Measurements from ENCODE around the gene FOXM1. TPM values are rescaled to one million over a fixed set of nuclear protein-coding genes. Genes with fewer than 3 reads are reported as not detected.

The FOXM1 gene
- total RNA-seq, 4 donors from 2014 or later, result 1.4 to 6.5 (median 2.9) TPM

DNA sequence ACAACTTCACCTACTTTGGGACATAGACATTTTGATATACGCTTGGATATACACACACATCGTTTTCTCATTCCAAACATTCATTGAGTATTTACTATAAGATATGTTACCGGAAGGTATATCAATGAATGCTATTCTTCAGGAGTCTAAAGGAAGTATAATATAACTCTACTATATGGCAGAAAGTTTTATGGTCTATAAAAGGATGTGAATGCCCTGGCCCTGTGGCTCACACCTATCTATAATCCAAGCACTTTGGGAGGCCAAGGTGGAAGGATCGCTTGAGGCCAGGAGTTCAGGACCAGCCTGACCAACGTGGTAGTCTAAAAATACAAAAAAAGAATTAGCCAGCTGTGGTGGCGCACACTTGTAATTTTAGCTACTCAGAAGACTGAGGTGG is 47.7 kb downstream of the FOXM1 start:
- WGBS, 2 donors, result 92 to 93% methylated on average over 6 of the region's 6 CpGs
- no peak for TF ChIP-seq POLR2A (IDR thresholded peaks at IDR 0.05)
- TF ChIP-seq, protein P1, sequence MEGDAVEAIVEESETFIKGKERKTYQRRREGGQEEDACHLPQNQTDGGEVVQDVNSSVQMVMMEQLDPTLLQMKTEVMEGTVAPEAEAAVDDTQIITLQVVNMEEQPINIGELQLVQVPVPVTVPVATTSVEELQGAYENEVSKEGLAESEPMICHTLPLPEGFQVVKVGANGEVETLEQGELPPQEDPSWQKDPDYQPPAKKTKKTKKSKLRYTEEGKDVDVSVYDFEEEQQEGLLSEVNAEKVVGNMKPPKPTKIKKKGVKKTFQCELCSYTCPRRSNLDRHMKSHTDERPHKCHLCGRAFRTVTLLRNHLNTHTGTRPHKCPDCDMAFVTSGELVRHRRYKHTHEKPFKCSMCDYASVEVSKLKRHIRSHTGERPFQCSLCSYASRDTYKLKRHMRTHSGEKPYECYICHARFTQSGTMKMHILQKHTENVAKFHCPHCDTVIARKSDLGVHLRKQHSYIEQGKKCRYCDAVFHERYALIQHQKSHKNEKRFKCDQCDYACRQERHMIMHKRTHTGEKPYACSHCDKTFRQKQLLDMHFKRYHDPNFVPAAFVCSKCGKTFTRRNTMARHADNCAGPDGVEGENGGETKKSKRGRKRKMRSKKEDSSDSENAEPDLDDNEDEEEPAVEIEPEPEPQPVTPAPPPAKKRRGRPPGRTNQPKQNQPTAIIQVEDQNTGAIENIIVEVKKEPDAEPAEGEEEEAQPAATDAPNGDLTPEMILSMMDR (IDR thresholded peaks at IDR 0.05), result no peak
- H3K4me3 ChIP-seq (ENCODE audit: low read depth, poor library complexity, severe bottlenecking), result no peak overlapping the region
- DNase-seq (ENCODE audit: low spot score in 2 of 2), result no peak
- intact Hi-C loops (cut with DNase I; ENCODE audit: low total_unique reads), result no loop called here

DNA sequence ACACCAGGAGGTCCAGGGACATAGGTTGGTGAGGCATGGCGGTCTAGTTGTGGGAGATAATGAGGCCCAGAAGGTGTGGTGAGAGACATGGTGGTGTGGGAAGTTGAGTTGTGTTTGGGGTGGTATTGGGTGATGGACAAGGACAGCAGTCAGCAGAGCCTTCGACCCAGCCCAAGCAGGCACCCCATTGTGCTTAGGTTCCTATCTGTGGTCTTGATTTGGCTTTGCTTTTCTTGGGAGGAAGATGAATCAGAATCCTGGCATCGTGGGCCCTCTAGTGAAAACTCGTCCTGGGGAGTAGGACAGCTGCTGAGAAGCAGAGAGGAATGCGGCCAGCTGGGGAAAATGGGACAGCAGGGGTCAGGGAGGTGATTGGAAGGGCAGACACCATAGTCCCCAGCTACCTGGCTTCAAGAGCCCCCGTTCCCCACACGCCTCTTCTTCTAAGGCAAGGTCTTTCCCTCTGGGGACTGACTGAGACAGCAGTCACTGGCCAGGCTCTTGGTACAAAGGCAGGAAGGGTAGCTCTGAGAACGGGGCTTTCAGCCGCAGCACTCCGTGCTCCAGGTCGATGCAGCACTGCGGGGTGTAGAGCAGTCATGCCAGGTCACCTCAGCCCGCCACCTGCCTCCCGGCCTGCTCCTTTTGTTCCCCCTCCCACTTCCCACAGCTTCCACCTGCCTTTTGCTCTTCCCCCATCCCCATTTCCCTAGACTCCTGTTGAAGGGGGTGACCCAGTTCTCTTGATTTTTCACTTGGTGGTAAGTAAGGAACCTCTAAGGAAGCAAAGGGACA is 50.1 kb downstream of the FOXM1 start:
- intact Hi-C loops (cut with DNase I; ENCODE audit: low total_unique reads), result no loop called here
- TF ChIP-seq POLR2A (IDR thresholded peaks at IDR 0.05), result no peak
- TF ChIP-seq, protein P1 (IDR thresholded peaks at IDR 0.05), result no peak
- no peak overlapping the region for H3K4me3 ChIP-seq (ENCODE audit: low read depth, poor library complexity, severe bottlenecking)
- DNase-seq (ENCODE audit: low spot score in 2 of 2), result no peak
- 89 to 92% methylated on average over 14 of the region's 14 CpGs for WGBS, 2 donors

DNA sequence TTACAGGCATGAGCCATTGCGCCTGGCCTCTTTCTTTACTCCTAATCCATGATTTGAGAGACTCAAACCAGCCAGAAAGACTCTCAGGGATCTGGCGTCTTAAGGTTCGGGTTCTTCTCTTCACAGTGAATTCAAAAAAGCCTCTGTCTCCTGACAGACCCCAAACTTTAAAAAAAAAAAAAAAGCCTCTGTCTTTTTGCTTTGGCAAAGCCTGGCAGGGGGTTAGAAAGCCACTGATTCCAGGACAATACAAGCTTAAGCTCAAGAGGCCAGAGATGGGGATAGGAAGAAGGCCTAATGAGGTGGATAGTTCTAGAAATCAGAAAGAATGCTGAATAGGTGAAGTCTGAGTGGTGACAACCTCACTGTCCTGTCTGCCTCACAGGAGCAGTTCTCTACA is 50.9 kb downstream of the FOXM1 start:
- H3K4me3 ChIP-seq (ENCODE audit: low read depth, poor library complexity, severe bottlenecking), result no peak overlapping the region
- intact Hi-C loops (cut with DNase I; ENCODE audit: low total_unique reads), result no loop called here
- WGBS, 2 donors, result 92 to 93% methylated on average over 3 of the region's 3 CpGs
- TF ChIP-seq POLR2A (IDR thresholded peaks at IDR 0.05), result no peak
- TF ChIP-seq, protein P1 (IDR thresholded peaks at IDR 0.05), result no peak
- DNase-seq (ENCODE audit: low spot score in 2 of 2), result no peak

DNA sequence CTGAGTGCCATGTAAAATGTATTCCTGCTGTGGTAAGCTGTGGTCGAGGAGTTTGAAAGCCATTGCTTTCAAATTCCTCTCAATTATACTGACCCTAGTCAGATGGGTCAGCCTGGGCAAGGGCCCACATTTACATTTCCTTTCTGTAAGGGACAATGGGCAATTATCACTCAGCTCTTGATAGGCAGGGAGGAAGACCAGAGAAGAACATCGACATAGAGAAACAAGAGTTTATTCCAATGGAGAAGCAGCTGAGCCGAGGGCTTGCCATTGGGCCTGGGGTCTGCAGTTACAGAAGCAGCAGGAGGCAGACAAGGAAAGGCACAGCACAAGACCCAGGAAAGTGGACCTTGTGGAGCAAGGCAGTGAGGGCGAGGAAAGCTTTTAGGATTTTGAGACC is 51.8 kb downstream of the FOXM1 start:
- DNase-seq (ENCODE audit: low spot score in 2 of 2), result no peak
- WGBS, 2 donors, result 78 to 82% methylated on average over 4 of the region's 4 CpGs
- intact Hi-C loops (cut with DNase I; ENCODE audit: low total_unique reads), result no loop called here
- TF ChIP-seq, protein P1 (IDR thresholded peaks at IDR 0.05), result no peak
- TF ChIP-seq POLR2A (IDR thresholded peaks at IDR 0.05), result no peak
- H3K4me3 ChIP-seq (ENCODE audit: low read depth, poor library complexity, severe bottlenecking), result no peak overlapping the region

DNA sequence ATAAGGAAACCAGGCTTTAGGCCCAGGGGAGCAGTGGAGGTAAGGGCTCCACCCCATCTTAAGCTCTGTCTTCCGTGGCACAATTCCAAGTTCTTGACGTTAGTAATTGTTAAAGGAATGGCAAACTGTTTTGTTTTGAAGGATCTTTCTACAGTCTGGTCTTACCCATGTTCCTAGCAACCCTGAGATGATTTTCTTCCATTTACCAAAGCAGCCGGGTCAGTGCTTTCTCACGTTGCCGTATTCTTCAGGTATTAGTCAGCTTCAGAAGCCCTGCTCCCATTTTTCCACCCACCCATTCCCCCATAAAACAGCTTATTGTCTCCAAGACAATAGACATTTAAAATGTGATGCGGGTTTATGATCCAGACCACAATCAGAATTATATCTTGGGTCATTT is 52.4 kb downstream of the FOXM1 start:
- intact Hi-C loops (cut with DNase I; ENCODE audit: low total_unique reads), result no loop called here
- DNase-seq (ENCODE audit: low spot score in 2 of 2), result no peak
- WGBS, 2 donors, result 77 to 82% methylated on average over 6 of the region's 6 CpGs
- no peak for TF ChIP-seq POLR2A (IDR thresholded peaks at IDR 0.05)
- TF ChIP-seq, protein P1 (IDR thresholded peaks at IDR 0.05), result no peak
- H3K4me3 ChIP-seq (ENCODE audit: low read depth, poor library complexity, severe bottlenecking), result no peak overlapping the region

DNA sequence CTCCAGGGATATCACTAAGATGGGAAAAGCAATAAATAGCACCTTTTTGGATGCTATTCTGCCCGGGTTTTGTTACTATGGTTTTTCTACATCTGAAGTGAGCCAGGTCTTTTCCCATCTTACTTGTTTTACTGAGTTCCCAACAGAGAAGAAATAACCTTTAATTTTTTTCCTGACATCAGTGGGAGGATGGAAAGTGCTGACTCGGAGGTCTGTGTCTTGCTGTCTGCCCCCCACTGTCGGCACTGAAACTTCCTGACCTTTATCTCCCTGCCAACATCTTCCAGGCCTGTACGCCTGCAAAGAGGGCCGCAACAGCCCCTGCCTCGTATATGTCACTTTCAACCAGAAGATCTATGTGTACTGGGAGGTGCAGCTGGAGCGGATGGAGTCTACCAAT is 53.5 kb downstream of the FOXM1 start:
- DNase-seq (ENCODE audit: low spot score in 2 of 2), result no peak
- 75 to 85% methylated on average over 7 of the region's 7 CpGs for WGBS, 2 donors
- no peak overlapping the region for H3K4me3 ChIP-seq (ENCODE audit: low read depth, poor library complexity, severe bottlenecking)
- TF ChIP-seq, protein P1 (IDR thresholded peaks at IDR 0.05), result no peak
- TF ChIP-seq POLR2A (IDR thresholded peaks at IDR 0.05), result no peak
- intact Hi-C loops (cut with DNase I; ENCODE audit: low total_unique reads), result no loop called here
